ENCODE measurements around the gene FAHD1. TPM values are rescaled to one million over a fixed set of nuclear protein-coding genes. Genes with fewer than 3 reads are reported as not detected.
A peak's percentile ranks its signal among the peaks of the same experiment; 100 is the strongest.

The FAHD1 gene
- total and polyA plus RNA-seq, 4 donors = 42.7 to 84.2 (median 61.4) TPM

GRCh38 chr16:1815461-1815860 is 11.5 kb upstream of the FAHD1 start:
- peak overlapping the region; percentile 46 to 47 for H3K27ac ChIP-seq (ENCODE audit: low read depth in 1 of 2, low read length in 2 of 2)
- TF ChIP-seq FOXA1 (IDR thresholded peaks at IDR 0.05) (no peak), RAD21 (IDR thresholded peaks at IDR 0.05) (no peak), RXRA (IDR thresholded peaks at IDR 0.05) (no peak), SP1 (IDR thresholded peaks at IDR 0.05) (no peak), HNF4A (conservative IDR thresholded peaks at IDR 0.05) (no peak), FOXA2 (IDR thresholded peaks at IDR 0.05) (no peak), JUND (IDR thresholded peaks at IDR 0.05) (no peak), EGR1 (IDR thresholded peaks at IDR 0.05; ENCODE audit: low read depth in 2 of 2) (no peak), GABPA (IDR thresholded peaks at IDR 0.05 in 1 of 2, conservative IDR thresholded peaks at IDR 0.05 in 1 of 2) (no peak), HNF4G (IDR thresholded peaks at IDR 0.05) (no peak), NR2F2 (IDR thresholded peaks at IDR 0.05) (no peak), MAX (IDR thresholded peaks at IDR 0.05) (no peak), TAF1 (conservative IDR thresholded peaks at IDR 0.05) (no peak), ATF3 (IDR thresholded peaks at IDR 0.05) (no peak), REST (IDR thresholded peaks at IDR 0.05) (no peak), YY1 (IDR thresholded peaks at IDR 0.05) (no peak)
- TF ChIP-seq, protein P1, sequence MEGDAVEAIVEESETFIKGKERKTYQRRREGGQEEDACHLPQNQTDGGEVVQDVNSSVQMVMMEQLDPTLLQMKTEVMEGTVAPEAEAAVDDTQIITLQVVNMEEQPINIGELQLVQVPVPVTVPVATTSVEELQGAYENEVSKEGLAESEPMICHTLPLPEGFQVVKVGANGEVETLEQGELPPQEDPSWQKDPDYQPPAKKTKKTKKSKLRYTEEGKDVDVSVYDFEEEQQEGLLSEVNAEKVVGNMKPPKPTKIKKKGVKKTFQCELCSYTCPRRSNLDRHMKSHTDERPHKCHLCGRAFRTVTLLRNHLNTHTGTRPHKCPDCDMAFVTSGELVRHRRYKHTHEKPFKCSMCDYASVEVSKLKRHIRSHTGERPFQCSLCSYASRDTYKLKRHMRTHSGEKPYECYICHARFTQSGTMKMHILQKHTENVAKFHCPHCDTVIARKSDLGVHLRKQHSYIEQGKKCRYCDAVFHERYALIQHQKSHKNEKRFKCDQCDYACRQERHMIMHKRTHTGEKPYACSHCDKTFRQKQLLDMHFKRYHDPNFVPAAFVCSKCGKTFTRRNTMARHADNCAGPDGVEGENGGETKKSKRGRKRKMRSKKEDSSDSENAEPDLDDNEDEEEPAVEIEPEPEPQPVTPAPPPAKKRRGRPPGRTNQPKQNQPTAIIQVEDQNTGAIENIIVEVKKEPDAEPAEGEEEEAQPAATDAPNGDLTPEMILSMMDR (IDR thresholded peaks at IDR 0.05; ENCODE audit: low read depth, low read length, missing input control) = no peak
- TF ChIP-seq, protein P2, sequence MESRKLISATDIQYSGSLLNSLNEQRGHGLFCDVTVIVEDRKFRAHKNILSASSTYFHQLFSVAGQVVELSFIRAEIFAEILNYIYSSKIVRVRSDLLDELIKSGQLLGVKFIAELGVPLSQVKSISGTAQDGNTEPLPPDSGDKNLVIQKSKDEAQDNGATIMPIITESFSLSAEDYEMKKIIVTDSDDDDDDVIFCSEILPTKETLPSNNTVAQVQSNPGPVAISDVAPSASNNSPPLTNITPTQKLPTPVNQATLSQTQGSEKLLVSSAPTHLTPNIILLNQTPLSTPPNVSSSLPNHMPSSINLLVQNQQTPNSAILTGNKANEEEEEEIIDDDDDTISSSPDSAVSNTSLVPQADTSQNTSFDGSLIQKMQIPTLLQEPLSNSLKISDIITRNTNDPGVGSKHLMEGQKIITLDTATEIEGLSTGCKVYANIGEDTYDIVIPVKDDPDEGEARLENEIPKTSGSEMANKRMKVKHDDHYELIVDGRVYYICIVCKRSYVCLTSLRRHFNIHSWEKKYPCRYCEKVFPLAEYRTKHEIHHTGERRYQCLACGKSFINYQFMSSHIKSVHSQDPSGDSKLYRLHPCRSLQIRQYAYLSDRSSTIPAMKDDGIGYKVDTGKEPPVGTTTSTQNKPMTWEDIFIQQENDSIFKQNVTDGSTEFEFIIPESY (IDR thresholded peaks at IDR 0.05) = no peak
- no peaks in the 10 kb centered on the region for H3K27me3 ChIP-seq (ENCODE audit: control insufficient read depth in 4 of 4, insufficient read depth in 4 of 4, low read length in 3 of 4)
- H3K4me3 ChIP-seq (ENCODE audit: low read depth in 1 of 3, low read length in 3 of 3) = no peak overlapping the region
- peaks cover 0 to 62% (median 54%) of the 10 kb centered on the region in 4 donors for H3K4me1 ChIP-seq (ENCODE audit: control insufficient read depth in 4 of 4, insufficient read depth in 4 of 4, low read length in 3 of 4)
- H3K36me3 ChIP-seq (ENCODE audit: control insufficient read depth in 4 of 4, insufficient read depth in 3 of 4, low read depth in 1 of 4, low read length in 3 of 4) = peaks cover 6 to 22% (median 17%) of the 10 kb centered on the region in 4 donors
- WGBS = 91% methylated on average over 11 of the region's 11 CpGs
- no peaks in the 10 kb centered on the region for H3K9me3 ChIP-seq (ENCODE audit: control insufficient read depth in 4 of 4, low read length in 3 of 4)
- no peak overlapping the region for H3K9ac ChIP-seq (ENCODE audit: low read depth in 1 of 2, low read length in 2 of 2)
- DNase-seq (ENCODE audit: low spot score) = peak; percentile 34

Measured in liver (tissue), 9 donors.